Body of pancreas (tissue), 4 donors: ENCODE results near the gene TMEM123.

Experiments
- CTCF ChIP-seq, 7 experiments: fragments of 450-650 bp in 4 of 7; fragments of 200-600 bp in 3 of 7; sonication (generic) in 3 of 7; IDR thresholded peaks; one replicate each; pipeline ENCODE4 v1.5.1; 2016 to 2019; ENCODE audit warnings: antibody characterized with exemption in 7 of 7
- POLR2A ChIP-seq, 3 donors: fragments of 450-650 bp; IDR thresholded peaks; one replicate each; pipeline ENCODE4 v1.6.1; 2016; ENCODE audit warnings: antibody characterized with exemption in 3 of 3, mild to moderate bottlenecking in 2 of 3

GRCh38 chr11:102414559-102414958, 38.0 kb downstream of the TMEM123 start:
- no peak for TF ChIP-seq CTCF (IDR thresholded peaks at IDR 0.05)
- no peak for TF ChIP-seq POLR2A (IDR thresholded peaks at IDR 0.05)
